K562 (cell line): ENCODE data around the gene HAUS5. TPM values are rescaled to one million over a fixed set of nuclear protein-coding genes. Genes with fewer than 3 reads are reported as not detected.

Experiments used
- ATAC-seq: fragments of 200-7000 bp; cut with Tn5 transposase; 3 replicates; pipeline ENCODE4 v1.9.1; 2020; ENCODE audit warnings: moderate library complexity
- BruUV-seq: library from RNA; stranded (reverse); fragments of 400-500 nt; replicated peaks from 2 replicates; lab custom pipeline; 2021; lab: Mats Ljungman, UMichigan
- CTCF ChIA-PET: fragments of 300-600 bp; formaldehyde crosslinking; extraction: SDS; loops from one replicate; lab custom pipeline; 2021; ENCODE audit warnings: low intra/inter-chr PET ratio; lab: Yijun Ruan, JAX
- POLR2A ChIA-PET: fragments of 300-600, 350-650 bp; sonication (Branson Sonifier 250); formaldehyde crosslinking; extraction: SDS; loops from one replicate; lab custom pipeline; 2021; ENCODE audit warnings: antibody characterized with exemption, inconsistent platforms; lab: Yijun Ruan, JAX
- DNase-seq, 4 experiments: peaks; one replicate each; pipeline versions ENCODE4 v3.0.0 to v3.0.0-alpha.2; 2011 to 2018; ENCODE audit warnings: low spot score in 3 of 4, mixed read lengths in 3 of 4; ENCODE audit errors: extremely low read depth in 1 of 4
- FAIRE-seq: peaks from 2 replicates; lab custom pipeline; 2011; peaks lifted over from hg19 to GRCh38; lab: Jason Lieb, UNC
- H2AFZ ChIP-seq: 2 replicates; pipeline ENCODE4 v1.6.0; 2011; ENCODE audit warnings: low read depth, low read length, control low read depth, inconsistent platforms
- H3K27ac ChIP-seq: fragments of 200-600 bp; 3 replicates; pipeline ENCODE4 v1.8.0; 2011; ENCODE audit warnings: low read depth, mild to moderate bottlenecking, control low read depth, inconsistent platforms, low read length, moderate library complexity, mixed read lengths; ENCODE audit errors: extremely low read depth
- H3K27me3 ChIP-seq, 2 experiments: fragments of 300-600 bp in 1 of 2; 2 replicates in 1 of 2; 3 replicates in 1 of 2; pipeline versions ENCODE4 v1.6.0 to v1.8.0; 2011; ENCODE audit warnings: inconsistent platforms in 2 of 2, low read length in 2 of 2, mild to moderate bottlenecking in 1 of 2, mixed read lengths in 1 of 2, moderate library complexity in 1 of 2; ENCODE audit not compliant: control insufficient read depth in 2 of 2, insufficient read depth in 2 of 2
- H3K36me3 ChIP-seq: fragments of 300-600 bp; 3 replicates; pipeline ENCODE4 v1.8.0; 2011; ENCODE audit warnings: mild to moderate bottlenecking, low read length, inconsistent platforms; ENCODE audit not compliant: control insufficient read depth, insufficient read depth
- H3K4me1 ChIP-seq, 2 experiments: fragments of 200-600 bp in 1 of 2; replicated peaks in 1 of 2; 2 replicates in 1 of 2; 3 replicates in 1 of 2; pipeline versions ENCODE4 v1.5.1 to v1.8.0; 2011; ENCODE audit warnings: inconsistent platforms in 2 of 2, low read length in 2 of 2, mild to moderate bottlenecking in 1 of 2, mixed read lengths in 1 of 2, moderate library complexity in 1 of 2; ENCODE audit not compliant: control insufficient read depth in 2 of 2, insufficient read depth in 2 of 2
- H3K4me2 ChIP-seq: 2 replicates; pipeline ENCODE4 v1.6.1; 2011; ENCODE audit warnings: low read length, control low read depth, inconsistent platforms, mixed read lengths; ENCODE audit not compliant: insufficient read depth
- H3K4me3 ChIP-seq: fragments of 200-600 bp; sonication (generic), shearing (Covaris generic); 2 replicates; pipeline ENCODE4 v1.5.1; 2016; ENCODE audit warnings: control low read depth, inconsistent platforms
- H3K79me2 ChIP-seq: fragments of 200-600 bp; 3 replicates; pipeline ENCODE4 v1.8.0; 2011; ENCODE audit warnings: low read length, inconsistent platforms; ENCODE audit not compliant: control insufficient read depth, insufficient read depth
- H3K9ac ChIP-seq, 2 experiments: 2 replicates each; pipeline versions ENCODE4 v1.6.0 to v1.6.1; 2011; ENCODE audit warnings: low read depth in 2 of 2, low read length in 2 of 2, control low read depth in 1 of 2, inconsistent platforms in 1 of 2, mild to moderate bottlenecking in 1 of 2, mixed read lengths in 1 of 2; ENCODE audit not compliant: insufficient read depth in 1 of 2
- H3K9me1 ChIP-seq: one replicate; pipeline ENCODE4 v1.6.0; 2011; ENCODE audit warnings: inconsistent platforms, mild to moderate bottlenecking, low read length, moderate library complexity; ENCODE audit not compliant: control insufficient read depth, insufficient read depth
- H3K9me3 ChIP-seq: replicated peaks from 2 replicates; pipeline ENCODE4 v1.5.1; 2011; ENCODE audit warnings: low read depth, low read length, inconsistent platforms; ENCODE audit not compliant: control insufficient read depth, insufficient read depth
- H4K20me1 ChIP-seq: replicated peaks from 2 replicates; pipeline ENCODE4 v1.6.1; 2011; ENCODE audit warnings: low read length, inconsistent platforms, mixed read lengths; ENCODE audit not compliant: control insufficient read depth, insufficient read depth
- E2F3 ChIP-seq: fragments of 250-450 bp; sonication (Bioruptor Pico); IDR thresholded peaks from 2 replicates; pipeline ENCODE4 v1.4.0; 2020; ENCODE audit warnings: mild to moderate bottlenecking
- ZNF263 ChIP-seq: sonication (generic); formaldehyde crosslinking; IDR thresholded peaks from 2 replicates; pipeline ENCODE4 v1.8.0; 2022; ENCODE audit warnings: mild to moderate bottlenecking, missing genetic modification reagents, borderline replicate concordance
- WGBS: fragments of 100-300 bp; shearing (Covaris generic); methylation state at CpG from one replicate; pipeline ENCODE4 v1.1.6; 2016; ENCODE audit warnings: low coverage, mixed read lengths; ENCODE audit not compliant: insufficient coverage; ENCODE audit errors: missing lambda C conversion rate; 5-methylcytosine and 5-hydroxymethylcytosine counted together
- in situ Hi-C: fragments of 300-500 bp; cut with MboI; formaldehyde crosslinking; loops from 4 replicates; pipeline ENCODE4 v1.15.0; 2018; ENCODE audit warnings: inconsistent platforms, mixed read lengths
- intact Hi-C: fragments of 100-400 bp; cut with micrococcal nuclease; formaldehyde crosslinking; loops from 2 replicates; pipeline ENCODE4 v1.14.2; 2022
- polyA plus RNA-seq, 8 experiments: library from polyadenylated mRNA; depleted of rRNA in 4 of 8; stranded (reverse) in 5 of 8; unstranded in 3 of 8; fragments of >200 nt; fragmentation: Nextera tagmentation in 2 of 8; fragmentation: Illumina TruSeq in 1 of 8; extraction: Ambion mirVana in 2 of 8; extraction: Trizol in 1 of 8; gene quantifications; 2 replicates each; pipeline versions ENCODE4 v1.2.1 to v1.2.3, GENCODE V29; 2011 to 2014; ENCODE audit warnings: inconsistent platforms in 1 of 8, missing spikeins in 1 of 8
- total RNA-seq, 7 experiments: library from RNA; depleted of rRNA in 6 of 7; stranded (reverse); fragments of >200 nt in 6 of 7; fragmentation: Illumina TruSeq in 2 of 7; extraction: Trizol in 2 of 7; gene quantifications; 2 replicates each; pipeline versions ENCODE4 v1.2.1 to v1.2.3, GENCODE V29; 2011 to 2021; ENCODE audit warnings: low replicate concordance in 1 of 7

The HAUS5 gene
- total and polyA plus RNA-seq, 9 of the 15 experiments (the other 6 are each of a cell fraction or from before 2014, with no cell fraction given) = 3.5 to 41.3 (median 14.2) TPM

- no peak for DNase-seq
- no peaks in the 10 kb centered on the region for H3K9me1 ChIP-seq
- H3K27me3 ChIP-seq = no peaks in the 10 kb centered on the region
- in situ Hi-C loops = no loop called here
- intact Hi-C loops = loop anchor here (5.0 to 10.0 kb wide), 2 partner anchors 86 to 102 kb away; partner anchors contain the start of genes IGFLR1, LIN37, PSENEN and U2AF1L4
- no peaks in the 10 kb centered on the region for H3K9me3 ChIP-seq
- CTCF ChIA-PET = interaction anchor here (0.6 kb wide), 1 partner anchor 97 kb away, joined by 3 read pairs; the partner anchor contains the start of gene TMEM147
- no TSS peak for BruUV-seq
- peak overlapping the region; percentile 99 for H2AFZ ChIP-seq
- H3K79me2 ChIP-seq = no peaks in the 10 kb centered on the region
- H3K9ac ChIP-seq = peak overlapping the region; percentile 80 to 88
- FAIRE-seq = no peak
- no peak for ATAC-seq
- H3K36me3 ChIP-seq = peaks cover 7% of the 10 kb centered on the region; the same call in 1 of the 3 replicates
- peak overlapping the region; percentile 89 for H3K27ac ChIP-seq
- POLR2A ChIA-PET = interaction anchor here (1.0 to 1.2 kb wide), 2 partner anchors 10 to 30 kb away, joined by 3 to 4 read pairs; no protein-coding TSS in a partner anchor
- H4K20me1 ChIP-seq = no peaks in the 10 kb centered on the region
- peak overlapping the region; percentile 44 for H3K4me3 ChIP-seq
- 27% methylated on average over 6 of the region's 15 CpGs for WGBS
- H3K4me2 ChIP-seq = peak overlapping the region; percentile 85
- peaks cover 28 to 62% of the 10 kb centered on the region in 2 experiments for H3K4me1 ChIP-seq
- TF ChIP-seq ZNF263 = peak; percentile 72
- no peak for TF ChIP-seq E2F3 (CRISPR knock-in tag)
- TF ChIP-seq, all 486 proteins: peak for 1
Measured at GRCh38 chr19:35642798-35643254, 30.3 kb downstream of the HAUS5 start.
